ENCODE data around the gene CRYGN.

DNA sequence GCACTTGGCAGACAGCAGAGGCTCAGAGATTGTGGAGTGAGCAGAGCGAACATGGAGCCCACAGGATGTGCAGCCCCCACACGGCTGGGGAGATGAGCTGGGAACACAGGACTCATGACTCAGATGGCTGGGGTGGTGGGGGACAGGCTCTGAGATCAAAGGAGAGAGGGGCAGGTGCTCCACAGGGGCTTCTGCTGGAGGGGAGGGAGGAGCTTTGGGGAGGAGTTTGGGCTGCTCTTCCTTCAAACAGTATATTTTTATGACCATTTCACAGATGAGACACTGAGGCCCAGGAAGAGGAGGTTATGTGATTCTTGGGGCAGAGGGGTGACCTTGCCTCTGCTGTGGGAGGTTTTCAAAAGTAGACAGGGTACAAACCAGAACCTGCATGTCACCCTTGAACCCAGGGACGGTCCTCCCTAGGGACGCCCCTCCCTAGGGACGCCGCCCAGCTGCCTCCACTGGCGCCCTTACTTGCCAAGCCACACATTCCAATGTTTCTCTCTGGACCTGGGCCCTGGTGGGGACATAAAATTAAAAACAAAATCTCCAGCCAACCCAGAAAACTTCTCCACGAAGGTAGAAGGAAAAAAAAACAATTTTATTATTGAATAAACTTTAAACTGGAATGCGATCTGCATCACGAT, 981 bp upstream of the CRYGN start:
- TF ChIP-seq, protein P1, sequence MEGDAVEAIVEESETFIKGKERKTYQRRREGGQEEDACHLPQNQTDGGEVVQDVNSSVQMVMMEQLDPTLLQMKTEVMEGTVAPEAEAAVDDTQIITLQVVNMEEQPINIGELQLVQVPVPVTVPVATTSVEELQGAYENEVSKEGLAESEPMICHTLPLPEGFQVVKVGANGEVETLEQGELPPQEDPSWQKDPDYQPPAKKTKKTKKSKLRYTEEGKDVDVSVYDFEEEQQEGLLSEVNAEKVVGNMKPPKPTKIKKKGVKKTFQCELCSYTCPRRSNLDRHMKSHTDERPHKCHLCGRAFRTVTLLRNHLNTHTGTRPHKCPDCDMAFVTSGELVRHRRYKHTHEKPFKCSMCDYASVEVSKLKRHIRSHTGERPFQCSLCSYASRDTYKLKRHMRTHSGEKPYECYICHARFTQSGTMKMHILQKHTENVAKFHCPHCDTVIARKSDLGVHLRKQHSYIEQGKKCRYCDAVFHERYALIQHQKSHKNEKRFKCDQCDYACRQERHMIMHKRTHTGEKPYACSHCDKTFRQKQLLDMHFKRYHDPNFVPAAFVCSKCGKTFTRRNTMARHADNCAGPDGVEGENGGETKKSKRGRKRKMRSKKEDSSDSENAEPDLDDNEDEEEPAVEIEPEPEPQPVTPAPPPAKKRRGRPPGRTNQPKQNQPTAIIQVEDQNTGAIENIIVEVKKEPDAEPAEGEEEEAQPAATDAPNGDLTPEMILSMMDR (IDR thresholded peaks at IDR 0.05; ENCODE audit: poor library complexity): no peak
- TF ChIP-seq EZH2 (IDR thresholded peaks at IDR 0.05; ENCODE audit: borderline replicate concordance): no peak
- TF ChIP-seq EZH2phosphoT487 (IDR thresholded peaks at IDR 0.05; ENCODE audit: low read depth, severe bottlenecking, unreplicated experiment): no peak

Data from hepatocyte (in vitro differentiated cells).